Measurements from ENCODE around the gene KCNA1. TPM values are rescaled to one million over a fixed set of nuclear protein-coding genes. Genes with fewer than 3 reads are reported as not detected.

The KCNA1 gene
- total RNA-seq, 1 experiment from 2014 or later: not detected

- TF ChIP-seq EGR1 (IDR thresholded peaks at IDR 0.05; ENCODE audit: low read depth) (no peak), SP1 (IDR thresholded peaks at IDR 0.05; ENCODE audit: low read depth) (no peak), ZNF274 (IDR thresholded peaks at IDR 0.05; ENCODE audit: low read depth, low read length) (no peak), ZBTB33 (IDR thresholded peaks at IDR 0.05; ENCODE audit: extremely low read depth, insufficient replicate concordance, low read length) (no peak), CTCF (IDR thresholded peaks at IDR 0.05 in 2 of 3, conservative IDR thresholded peaks at IDR 0.05 in 1 of 3; ENCODE audit: borderline replicate concordance in 1 of 3, insufficient read depth in 1 of 3, low read depth in 2 of 3, low read length in 2 of 3) (no peak), YY1 (IDR thresholded peaks at IDR 0.05; ENCODE audit: extremely low read depth, insufficient replicate concordance, low read depth, low read length) (no peak), POLR2AphosphoS5 (IDR thresholded peaks at IDR 0.05; ENCODE audit: low read depth, low read length) (no peak), CBX3 (IDR thresholded peaks at IDR 0.05; ENCODE audit: low read depth) (no peak), TCF7L2 (IDR thresholded peaks at IDR 0.05; ENCODE audit: borderline replicate concordance, extremely low read depth, insufficient read depth, insufficient read length) (no peak)
- no peak for ATAC-seq
- H4K20me1 ChIP-seq (ENCODE audit: insufficient read depth): no peaks in the 10 kb centered on the region
- CTCF ChIA-PET: no interaction called here
- H3K9me2 ChIP-seq (ENCODE audit: insufficient read depth): no peaks in the 10 kb centered on the region
- BruUV-seq (replicated peaks): no TSS peak
- no peak overlapping the region for H3K4me3 ChIP-seq (replicated peaks in 1 of 2; ENCODE audit: low read depth in 1 of 2, low read length in 2 of 2)
- intact Hi-C loops (cut with micrococcal nuclease): no loop called here
- no peaks in the 10 kb centered on the region for H3K4me1 ChIP-seq (ENCODE audit: control insufficient read depth in 1 of 2, insufficient read depth in 2 of 2, low read length in 2 of 2)
- no peaks in the 10 kb centered on the region for H3K36me3 ChIP-seq (ENCODE audit: control insufficient read depth in 1 of 2, insufficient read depth in 2 of 2, low read length in 2 of 2)
- no peaks in the 10 kb centered on the region for H3K9me3 ChIP-seq (ENCODE audit: control insufficient read depth in 1 of 2, insufficient read depth in 1 of 2, low read depth in 1 of 2, low read length in 2 of 2)
- H3K9ac ChIP-seq (ENCODE audit: low read length): no peak overlapping the region
- no peak overlapping the region for H3K4me2 ChIP-seq (ENCODE audit: low read length)
- no peak overlapping the region for H3K27ac ChIP-seq (ENCODE audit: low read depth, low read length)
- POLR2A ChIA-PET: no interaction called here
- H2AFZ ChIP-seq (ENCODE audit: low read depth, low read length, poor library complexity, severe bottlenecking): no peak overlapping the region
- H3K79me2 ChIP-seq (ENCODE audit: insufficient read depth, low read length): no peaks in the 10 kb centered on the region
- RAD21 ChIA-PET (ENCODE audit: low non-redundant PET in 1 of 2, low total read pairs in 2 of 2, uncharacterized antibody in 2 of 2, unreplicated experiment in 2 of 2): no interaction called here
- no peak for DNase-seq (ENCODE audit: low read depth, low spot score)
- H3K27me3 ChIP-seq (ENCODE audit: insufficient read depth, low read length): peaks cover 81% of the 10 kb centered on the region
Observed at GRCh38 chr12:4918950-4919660, 9.4 kb downstream of the KCNA1 start.
